HG02970 (cell line): ENCODE results near the gene GREM2.

ENCODE experiments used
- ATAC-seq: cut with Tn5 transposase; IDR thresholded peaks from one replicate; pipeline ENCODE4 v1.9.1; 2021; ENCODE audit warnings: mild to moderate bottlenecking, moderate library complexity, moderate number of reproducible peaks; ENCODE audit not compliant: unreplicated experiment, low FRiP score

Gene GREM2

DNA sequence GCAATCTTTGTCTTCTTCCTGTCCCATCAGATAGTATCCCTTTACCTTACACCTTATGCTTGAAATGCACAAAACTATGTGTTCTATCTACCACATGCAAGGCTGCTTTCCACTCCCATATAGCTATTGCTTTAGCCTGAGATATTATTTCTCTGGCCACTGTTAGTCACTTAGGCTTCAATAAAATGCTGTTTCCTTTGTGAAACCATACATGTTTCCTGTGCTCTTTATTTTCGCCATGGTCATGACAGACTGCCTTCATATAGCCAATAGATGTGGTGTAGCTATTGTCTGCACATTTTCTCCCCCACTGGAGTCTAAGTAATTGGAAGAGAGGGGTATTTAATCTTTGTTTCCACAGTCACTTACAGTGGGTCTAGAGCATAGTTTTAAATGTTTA lies 108.4 kb downstream of the GREM2 start:
- ATAC-seq: no peak

- no peak for ATAC-seq
These were observed 108.9 kb downstream of the GREM2 start for GRCh38 chr1:240503036-240503435.

GRCh38 chr1:240501115-240501514 lies 110.8 kb downstream of the GREM2 start:
- no peak for ATAC-seq

DNA sequence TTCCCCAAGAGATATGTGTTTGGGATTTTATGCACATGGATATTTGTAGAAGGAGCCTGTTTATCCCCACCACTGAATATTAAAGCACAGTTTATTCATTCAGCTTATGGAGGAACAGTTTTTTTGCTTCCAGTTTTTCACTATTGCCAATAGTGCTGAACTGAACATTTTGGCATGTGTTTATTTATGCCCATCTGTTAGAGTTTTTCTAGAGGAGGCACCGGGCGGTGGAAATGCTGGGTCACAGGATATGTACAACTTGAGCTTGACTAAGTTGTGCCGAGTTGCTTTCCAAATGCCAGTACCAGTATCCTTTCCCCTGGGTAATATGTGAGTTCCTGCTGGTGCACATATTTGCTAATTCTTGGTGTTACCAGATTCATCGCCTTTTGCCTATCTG lies 111.3 kb downstream of the GREM2 start:
- ATAC-seq: no peak

DNA sequence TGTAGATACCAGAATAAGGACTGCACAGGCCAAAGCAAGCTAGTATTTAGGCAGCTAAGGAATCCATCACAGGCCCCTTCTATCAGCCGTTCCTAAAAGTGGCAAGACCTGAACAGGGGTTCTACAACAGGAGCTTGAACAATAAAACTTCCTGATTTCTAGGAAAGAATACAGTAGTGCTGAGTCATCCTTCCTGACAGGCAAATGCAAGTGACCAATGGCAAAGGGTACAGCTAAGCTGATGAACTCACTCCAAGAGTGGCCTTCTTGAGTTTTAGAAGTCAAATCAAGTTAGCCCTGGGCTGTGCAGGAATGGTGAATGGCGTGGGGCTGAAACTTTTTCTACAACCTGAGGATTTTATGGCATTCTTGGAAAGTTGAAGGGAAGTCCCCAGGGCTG lies 112.9 kb downstream of the GREM2 start:
- no peak for ATAC-seq

GRCh38 chr1:240498335-240498734 lies 113.6 kb downstream of the GREM2 start:
- no peak for ATAC-seq

GRCh38 chr1:240497908-240498307 lies 114.0 kb downstream of the GREM2 start:
- ATAC-seq: no peak

DNA sequence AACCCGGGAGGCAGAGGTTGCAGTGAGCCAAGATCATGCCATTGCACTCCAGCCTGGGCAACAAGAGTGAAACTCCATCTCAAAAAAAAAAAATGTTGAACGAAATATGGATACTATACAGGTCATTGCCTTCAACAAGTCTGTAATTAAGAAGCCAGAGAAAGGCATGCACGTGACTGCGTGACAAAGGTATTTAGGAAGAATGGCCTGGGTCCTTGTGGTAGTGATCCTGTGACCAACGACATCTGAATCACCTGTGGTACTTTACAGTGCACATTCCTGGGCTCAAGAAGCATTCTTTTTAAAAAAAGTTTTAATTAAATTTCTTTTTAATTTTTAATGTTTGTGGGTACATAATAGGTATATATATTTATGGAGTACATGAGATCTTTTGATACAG lies 115.0 kb downstream of the GREM2 start:
- no peak for ATAC-seq

DNA sequence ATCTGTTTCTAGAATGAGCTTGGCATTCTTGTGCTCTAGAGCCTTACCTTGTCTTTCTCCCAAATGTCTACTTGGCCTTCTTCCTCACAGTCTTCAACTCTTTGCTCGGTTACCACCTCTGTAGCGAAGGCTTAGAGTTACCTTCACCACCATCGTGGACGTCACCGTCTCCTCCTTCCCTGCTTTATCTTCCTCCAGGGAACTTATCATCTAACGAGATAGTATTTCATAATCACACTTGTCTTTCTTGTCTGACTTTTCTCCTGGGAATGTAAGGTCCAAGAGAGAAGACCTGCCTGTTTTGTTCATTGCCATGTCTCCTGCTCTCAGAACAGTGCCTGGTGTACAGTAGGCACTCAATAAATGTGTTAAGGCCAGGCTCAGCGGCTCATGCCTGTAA lies 115.6 kb downstream of the GREM2 start:
- no peak for ATAC-seq

DNA sequence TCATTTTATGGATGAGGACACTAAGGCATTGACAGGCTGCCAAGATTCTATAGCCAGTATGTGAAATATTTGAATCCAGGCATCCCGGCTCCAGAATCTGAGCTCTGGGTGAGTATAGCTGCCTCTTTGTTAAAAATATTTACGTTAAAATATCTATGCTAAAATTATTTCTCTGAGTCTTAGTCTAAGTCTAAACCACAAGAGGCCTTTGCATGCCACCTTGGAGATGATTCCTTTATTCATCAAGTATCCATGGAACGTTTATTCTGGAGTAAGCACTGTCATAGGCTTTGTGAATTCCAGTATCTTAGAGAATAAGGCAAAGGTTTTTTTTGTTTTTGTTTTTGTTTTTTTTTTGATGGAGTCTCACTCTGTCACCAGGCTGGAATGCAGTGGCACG lies 116.4 kb downstream of the GREM2 start:
- ATAC-seq: no peak

GRCh38 chr1:240492832-240493440 lies 119.0 kb downstream of the GREM2 start:
- no peak for ATAC-seq

GRCh38 chr1:240491796-240492195 lies 120.2 kb downstream of the GREM2 start:
- no peak for ATAC-seq

DNA sequence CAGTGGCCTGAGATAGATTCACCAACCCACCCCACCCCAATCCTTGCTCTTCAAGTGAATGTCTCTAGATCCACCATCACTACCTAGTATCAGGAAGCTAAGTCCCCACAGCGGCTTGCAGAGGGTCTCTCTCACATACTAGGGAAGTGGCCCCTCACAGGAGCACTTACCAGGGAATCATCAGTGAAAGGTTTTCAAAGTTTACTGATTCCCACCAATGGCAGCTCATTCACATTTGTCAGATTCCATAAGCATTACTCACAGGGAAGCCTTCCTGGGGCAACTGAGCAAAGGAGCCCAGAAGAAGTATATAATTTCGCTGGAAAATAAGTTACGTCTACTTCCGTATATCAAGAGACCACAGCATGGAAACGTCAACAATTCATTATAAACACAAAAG lies 120.8 kb downstream of the GREM2 start:
- ATAC-seq: no peak

DNA sequence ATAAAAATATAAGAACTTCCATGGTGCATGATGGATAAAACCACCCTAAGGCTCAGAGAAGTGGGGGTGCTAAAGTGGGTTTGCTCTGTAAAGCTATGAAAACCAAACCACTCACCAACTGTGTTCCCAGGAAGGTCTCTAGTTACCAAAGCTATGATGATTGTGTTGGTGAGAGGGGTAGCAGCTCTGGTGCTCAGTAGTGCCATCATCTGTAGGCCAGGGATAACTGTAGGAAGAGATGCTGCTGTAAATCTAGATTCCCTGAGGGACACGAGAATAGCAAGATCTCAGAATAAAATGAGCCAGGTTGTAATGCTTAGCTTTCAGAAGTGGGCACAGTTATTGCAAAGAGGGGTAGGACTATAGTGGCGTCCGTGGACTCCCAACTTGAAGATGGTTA lies 124.5 kb downstream of the GREM2 start:
- no peak for ATAC-seq

DNA sequence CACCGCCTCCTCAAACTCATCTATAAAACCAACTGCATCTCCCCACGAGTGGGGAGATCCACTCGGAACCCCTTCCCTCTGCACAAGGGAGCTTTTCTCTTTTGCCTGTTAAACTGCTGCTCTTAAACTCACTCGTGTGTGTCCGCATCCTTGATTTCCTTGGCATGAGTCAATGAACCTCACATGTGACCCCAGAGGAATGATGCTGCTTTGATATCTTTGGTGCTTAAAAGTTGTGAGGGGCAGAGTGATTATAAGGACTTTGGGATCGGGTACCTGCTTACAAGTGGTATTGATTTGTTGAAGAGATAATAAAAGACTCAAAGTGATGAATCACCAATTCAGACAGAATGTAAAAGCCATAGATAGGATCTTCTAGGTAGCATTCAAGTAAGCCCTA lies 125.3 kb downstream of the GREM2 start:
- no peak for ATAC-seq

- ATAC-seq: no peak
These were observed 127.0 kb downstream of the GREM2 start for GRCh38 chr1:240484804-240485443.

DNA sequence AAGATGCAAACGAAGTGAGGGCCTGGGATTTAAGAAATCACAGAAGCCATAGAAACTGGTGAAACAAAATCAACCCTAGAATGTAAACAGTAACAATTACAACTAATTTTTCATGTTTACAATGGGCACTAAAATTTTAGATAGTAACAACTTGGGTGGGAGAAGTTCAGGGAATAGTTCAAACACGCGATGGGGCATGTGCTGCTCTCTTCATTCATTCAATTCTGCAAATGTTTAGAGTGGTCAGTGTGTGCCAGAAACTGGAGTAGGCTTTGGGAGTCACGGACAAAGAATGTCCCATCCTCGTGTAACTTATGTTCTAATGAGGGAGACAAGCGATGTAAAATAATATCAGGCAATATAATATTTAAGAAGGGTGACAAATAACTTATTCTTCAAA lies 133.4 kb downstream of the GREM2 start:
- ATAC-seq: no peak

DNA sequence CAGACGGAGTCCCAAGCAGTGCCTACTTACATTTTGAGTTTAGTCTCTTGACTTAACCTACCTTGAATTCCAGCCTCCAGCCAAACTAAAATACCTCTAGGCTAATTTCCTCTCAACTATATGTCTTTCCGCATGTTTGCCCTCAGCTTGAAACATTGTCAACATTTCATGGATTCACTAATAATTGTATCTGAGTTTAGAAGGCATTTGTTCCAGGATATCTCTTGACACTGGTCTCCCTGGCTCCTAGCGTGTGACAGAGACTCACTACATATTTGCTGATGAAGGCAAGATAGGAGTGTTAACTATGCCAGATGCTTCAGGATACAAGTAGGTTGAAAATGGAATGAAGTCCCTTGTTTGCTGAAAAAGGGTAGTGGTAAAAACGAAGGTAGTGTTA lies 136.1 kb downstream of the GREM2 start:
- ATAC-seq: no peak

- peak; percentile 64 for ATAC-seq
These were observed 137.8 kb downstream of the GREM2 start for GRCh38 chr1:240474133-240474614.

GRCh38 chr1:240468656-240469055 lies 143.3 kb downstream of the GREM2 start:
- no peak for ATAC-seq

GRCh38 chr1:240467895-240468294 lies 144.1 kb downstream of the GREM2 start:
- no peak for ATAC-seq

- ATAC-seq: no peak
These were observed 145.4 kb downstream of the GREM2 start for GRCh38 chr1:240466509-240466908.
